ENCODE measurements around the gene NBPF11. TPM values are rescaled to one million over a fixed set of nuclear protein-coding genes. Genes with fewer than 3 reads are reported as not detected.
"Not testable (repeated sequence)": the region's sequence is repeated elsewhere in the genome, so short reads cannot be mapped to it uniquely, and the experiment has no call there.

The NBPF11 gene
- total RNA-seq, 1 experiment from 2014 or later, result 6.0 TPM

DNA sequence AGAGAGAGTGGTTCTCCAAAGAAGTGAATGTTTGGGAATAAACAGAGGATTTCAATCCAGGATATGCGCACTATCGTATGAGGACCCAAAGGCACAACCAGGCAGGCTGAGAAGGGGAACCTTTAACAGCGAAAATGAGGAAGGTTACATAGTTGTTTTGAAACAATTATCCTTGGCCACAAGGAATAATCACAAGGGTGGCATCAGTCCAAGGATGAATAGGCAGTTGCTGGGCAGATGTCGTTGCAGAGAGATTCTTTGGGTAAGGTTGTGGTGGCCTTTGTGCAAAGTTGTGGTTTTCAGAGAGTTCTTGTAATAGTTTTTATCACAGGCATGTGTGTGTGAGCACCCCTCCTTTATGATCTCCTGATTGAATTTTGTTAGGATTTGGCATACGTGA lies 94.7 kb downstream of the NBPF11 start:
- CTCF ChIA-PET; H4K20me1 ChIP-seq (ENCODE audit: insufficient read depth); H3K27ac ChIP-seq (ENCODE audit: low read depth, low read length); RAD21 ChIA-PET (ENCODE audit: low non-redundant PET in 1 of 2, low total read pairs in 2 of 2, uncharacterized antibody in 2 of 2, unreplicated experiment in 2 of 2); H2AFZ ChIP-seq (ENCODE audit: low read depth, low read length, poor library complexity, severe bottlenecking); H3K4me1 ChIP-seq (ENCODE audit: control insufficient read depth in 1 of 2, insufficient read depth in 2 of 2, low read length in 2 of 2); H3K9me3 ChIP-seq (ENCODE audit: control insufficient read depth in 1 of 2, insufficient read depth in 1 of 2, low read depth in 1 of 2, low read length in 2 of 2); intact Hi-C loops (cut with micrococcal nuclease); ATAC-seq; H3K9ac ChIP-seq (ENCODE audit: low read length); DNase-seq (ENCODE audit: low read depth, low spot score); H3K4me2 ChIP-seq (ENCODE audit: low read length); BruUV-seq (replicated peaks); H3K4me3 ChIP-seq (replicated peaks in 1 of 2; ENCODE audit: low read depth in 1 of 2, low read length in 2 of 2); POLR2A ChIA-PET; H3K36me3 ChIP-seq (ENCODE audit: control insufficient read depth in 1 of 2, insufficient read depth in 2 of 2, low read length in 2 of 2); H3K9me2 ChIP-seq (ENCODE audit: insufficient read depth); H3K27me3 ChIP-seq (ENCODE audit: insufficient read depth, low read length); H3K79me2 ChIP-seq (ENCODE audit: insufficient read depth, low read length): not testable (repeated sequence)

Other genes with a start within 250 kb of the NBPF11 start
- gene GJA8, start 249.5 kb downstream of the NBPF11 start, total RNA-seq (2021; ENCODE audit: unreplicated experiment), result not detected
- gene GPR89B, start 223.9 kb downstream of the NBPF11 start, total RNA-seq (2021; ENCODE audit: unreplicated experiment), result 11.0 TPM

Data from HCT116 (cell line).